Mucosa of descending colon (tissue), 3 donors: ENCODE data around the gene CELF2. TPM values are rescaled to one million over a fixed set of nuclear protein-coding genes. Genes with fewer than 3 reads are reported as not detected.

Source experiments
- ATAC-seq: fragments of 200-7000 bp; cut with Tn5 transposase; one replicate; pipeline ENCODE4 v1.9.1; 2020; ENCODE audit warnings: mild to moderate bottlenecking, moderate library complexity
- DNase-seq, 3 donors: peaks; one replicate each; pipeline ENCODE4 v3.0.0-alpha.2; 2020
- H3K36me3 ChIP-seq: fragments of 200-600 bp; one replicate; pipeline ENCODE4 v1.8.0; 2021; ENCODE audit warnings: low read depth, mild to moderate bottlenecking
- H3K4me1 ChIP-seq: fragments of 200-600 bp; one replicate; pipeline ENCODE4 v1.8.0; 2021; ENCODE audit warnings: low read depth, mild to moderate bottlenecking
- H3K4me3 ChIP-seq: fragments of 200-600 bp; one replicate; pipeline ENCODE4 v1.8.0; 2021; ENCODE audit warnings: mild to moderate bottlenecking
- H3K9me3 ChIP-seq: fragments of 200-600 bp; one replicate; pipeline ENCODE4 v1.8.0; 2021; ENCODE audit warnings: mild to moderate bottlenecking
- CTCF ChIP-seq: fragments of 200-600 bp; IDR thresholded peaks from one replicate; pipeline ENCODE4 v1.8.0; 2022; ENCODE audit warnings: antibody characterized with exemption, mild to moderate bottlenecking
- intact Hi-C, 2 donors: fragments of 100-400 bp; cut with DNase I in 1 of 2; cut with micrococcal nuclease in 1 of 2; formaldehyde crosslinking; loops; one replicate each; pipeline versions ENCODE4 v1.11.0 to v1.11.1; 2022; cut with DNase I, micrococcal nuclease
- total RNA-seq, 3 donors: library from RNA; stranded (reverse); fragmentation: NEBNext Ultra II Directional in 2 of 3; extraction: Animal tissue kit (Norgen Biotek cat#: 25700) in 2 of 3; gene quantifications; one replicate each; pipeline versions ENCODE4 v1.2.1 to v1.2.4, GENCODE V29; 2021 to 2023
- donor health status: DM: no; HTN: no; CAD: no; lungs with moderate emphysema.
- donor health status: DM: no; HTN: no; CAD: no.
- donor health status: DM: no; HTN: yes; CAD: no.

The CELF2 gene
- total RNA-seq, 3 donors from 2014 or later: 31.4 to 56.5 (median 36.1) TPM

DNA sequence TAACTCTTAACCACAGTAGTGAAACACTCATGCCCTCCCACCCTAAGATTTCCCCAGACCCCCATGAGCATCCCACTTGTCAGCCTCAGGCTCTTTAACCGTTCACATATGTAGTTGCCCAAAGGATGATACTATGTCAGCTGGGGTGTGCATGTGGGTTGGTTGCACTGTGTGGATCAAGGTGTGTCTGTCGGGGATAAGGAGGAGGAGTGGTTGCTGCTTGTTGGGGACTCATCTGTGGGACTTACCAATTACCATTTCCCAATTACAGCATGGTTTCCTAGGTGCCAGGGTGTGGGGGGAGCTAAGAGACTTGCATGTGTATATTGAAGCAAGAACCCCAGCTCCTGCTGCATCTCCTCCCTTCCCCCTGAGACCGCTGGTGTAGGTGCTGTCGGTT lies 48.8 kb downstream of the CELF2 start:
- ATAC-seq (no peak), DNase-seq (no peak)
- Histone ChIP-seq H3K36me3 (no peaks in the 10 kb centered on the region), H3K4me3 (no peak overlapping the region), H3K9me3 (no peaks in the 10 kb centered on the region), H3K4me1 (no peaks in the 10 kb centered on the region)
- intact Hi-C loops: no loop called here
- no peak for TF ChIP-seq CTCF

DNA sequence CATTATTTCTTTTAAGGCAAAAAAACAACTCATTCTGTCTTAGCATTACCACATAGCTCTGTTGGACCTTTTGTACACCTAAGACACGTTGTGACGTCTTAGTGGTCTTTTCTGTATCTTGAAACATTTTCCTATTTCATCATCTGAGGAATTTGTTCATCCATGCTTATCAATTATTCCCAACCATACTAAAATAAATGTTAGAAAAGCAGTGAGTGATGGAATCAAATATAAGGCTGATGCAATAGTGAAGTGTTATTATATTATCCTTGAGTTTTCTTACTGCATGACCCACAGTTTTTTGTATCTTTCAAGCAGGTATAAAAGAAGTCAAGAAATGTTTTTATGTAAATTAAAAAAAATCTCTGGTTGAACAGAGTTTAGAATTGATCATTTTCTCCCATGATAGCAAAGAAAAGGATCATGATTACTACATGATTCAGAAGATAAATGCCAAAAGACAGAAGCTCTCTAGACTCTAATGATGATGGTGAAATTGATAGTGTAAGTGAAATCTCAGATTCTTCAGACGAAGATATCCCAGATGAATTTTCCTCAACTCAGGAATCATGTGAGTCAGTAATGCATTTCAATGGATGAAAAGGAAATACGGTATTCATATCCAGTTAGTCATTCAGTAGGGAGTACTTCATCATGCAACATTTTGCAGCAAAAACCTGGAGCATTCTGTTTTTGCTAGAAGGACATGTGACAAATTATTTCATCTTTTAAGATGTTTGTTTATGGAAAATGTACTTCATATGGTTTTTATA lies 51.4 kb downstream of the CELF2 start:
- H3K36me3 ChIP-seq: no peaks in the 10 kb centered on the region
- ATAC-seq: no peak
- no peak overlapping the region for H3K4me3 ChIP-seq
- TF ChIP-seq CTCF: no peak
- no peaks in the 10 kb centered on the region for H3K4me1 ChIP-seq
- intact Hi-C loops: no loop called here
- no peaks in the 10 kb centered on the region for H3K9me3 ChIP-seq
- DNase-seq: no peak

GRCh38 chr10:11073410-11073809 lies 55.7 kb downstream of the CELF2 start:
- no peak for DNase-seq
- no peak for TF ChIP-seq CTCF
- H3K4me3 ChIP-seq: no peak overlapping the region
- no peak for ATAC-seq
- no peaks in the 10 kb centered on the region for H3K9me3 ChIP-seq
- no peaks in the 10 kb centered on the region for H3K4me1 ChIP-seq
- H3K36me3 ChIP-seq: no peaks in the 10 kb centered on the region
- intact Hi-C loops: no loop called here

GRCh38 chr10:11074536-11075267 lies 57.0 kb downstream of the CELF2 start:
- no peak for TF ChIP-seq CTCF
- DNase-seq (no peak), ATAC-seq (no peak)
- H3K9me3 ChIP-seq: no peaks in the 10 kb centered on the region
- no peak overlapping the region for H3K4me3 ChIP-seq
- intact Hi-C loops: no loop called here
- H3K36me3 ChIP-seq: no peaks in the 10 kb centered on the region
- H3K4me1 ChIP-seq: peaks cover under 1% of the 10 kb centered on the region

DNA sequence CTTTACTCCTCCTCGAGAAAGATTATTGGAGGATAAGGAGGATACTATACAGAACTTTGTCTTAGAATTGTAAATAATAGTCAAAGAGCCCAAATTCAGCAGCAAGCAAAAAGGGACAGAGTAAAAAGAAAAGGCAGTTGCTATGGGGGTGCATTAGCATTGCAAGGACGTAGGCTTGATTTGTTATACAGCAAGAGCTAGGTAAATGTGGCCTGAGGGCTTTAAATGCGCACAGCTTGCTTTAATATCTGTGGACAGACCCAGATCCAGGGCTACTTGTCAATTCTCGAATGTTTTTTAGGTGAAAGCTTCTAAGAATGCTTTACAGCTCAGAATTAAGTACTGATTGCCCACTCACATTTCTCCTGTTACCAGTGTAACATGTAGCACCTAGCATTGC lies 58.5 kb downstream of the CELF2 start:
- intact Hi-C loops: no loop called here
- ATAC-seq: no peak
- no peak for TF ChIP-seq CTCF

More for the DNA sequence above, 58.5 kb downstream of the CELF2 start:
- peaks cover 5% of the 10 kb centered on the region for H3K4me1 ChIP-seq
- no peak for DNase-seq
- no peaks in the 10 kb centered on the region for H3K9me3 ChIP-seq
- no peak overlapping the region for H3K4me3 ChIP-seq
- H3K36me3 ChIP-seq: no peaks in the 10 kb centered on the region
